GM18502 (cell line): Measurements from ENCODE around the gene TMEM127.
"Not testable (repeated sequence)": the region's sequence is repeated elsewhere in the genome, so short reads cannot be mapped to it uniquely, and the experiment has no call there.

Source experiments
- ATAC-seq: cut with Tn5 transposase; IDR thresholded peaks from one replicate; pipeline ENCODE4 v1.9.1; 2021; ENCODE audit warnings: mild to moderate bottlenecking; ENCODE audit not compliant: unreplicated experiment, poor library complexity

TMEM127 gene

GRCh38 chr2:96264656-96265348 lies 995 bp downstream of the TMEM127 start:
- ATAC-seq, result no peak

GRCh38 chr2:96264086-96264485 lies 1.7 kb downstream of the TMEM127 start:
- ATAC-seq, result no peak

- ATAC-seq, result no peak
Measured at GRCh38 chr2:96262306-96262705, 3.5 kb downstream of the TMEM127 start.

GRCh38 chr2:96261328-96262003 lies 4.3 kb downstream of the TMEM127 start:
- ATAC-seq, result no peak

GRCh38 chr2:96260387-96261260 lies 5.2 kb downstream of the TMEM127 start:
- ATAC-seq, result no peak

GRCh38 chr2:96259497-96259921 lies 6.3 kb downstream of the TMEM127 start:
- no peak for ATAC-seq

- ATAC-seq, result no peak
Measured at GRCh38 chr2:96258166-96259022, 7.4 kb downstream of the TMEM127 start.

- not testable (repeated sequence) for ATAC-seq
Measured at GRCh38 chr2:96257744-96258143, 8.1 kb downstream of the TMEM127 start.

- no peak for ATAC-seq
Measured at GRCh38 chr2:96256611-96257113, 9.1 kb downstream of the TMEM127 start.

GRCh38 chr2:96254571-96254970 lies 11.2 kb downstream of the TMEM127 start:
- no peak for ATAC-seq

- ATAC-seq, result no peak
Measured at GRCh38 chr2:96253006-96253405, 12.8 kb downstream of the TMEM127 start.

- no peak for ATAC-seq
Measured at GRCh38 chr2:96252526-96252925, 13.3 kb downstream of the TMEM127 start.

- ATAC-seq, result no peak
Measured at GRCh38 chr2:96251721-96252292, 14.0 kb downstream of the TMEM127 start.

GRCh38 chr2:96250188-96250587 lies 15.6 kb downstream of the TMEM127 start:
- no peak for ATAC-seq

- no peak for ATAC-seq
Measured at GRCh38 chr2:96249654-96250053, 16.1 kb downstream of the TMEM127 start.

- no peak for ATAC-seq
Measured at GRCh38 chr2:96248624-96249023, 17.2 kb downstream of the TMEM127 start.

- no peak for ATAC-seq
Measured at GRCh38 chr2:96247896-96248295, 17.9 kb downstream of the TMEM127 start.

- no peak for ATAC-seq
Measured at GRCh38 chr2:96247009-96247408, 18.8 kb downstream of the TMEM127 start.

GRCh38 chr2:96245609-96246390 lies 20.0 kb downstream of the TMEM127 start:
- ATAC-seq, result no peak
